ENCODE measurements around the gene ZNRF4. TPM values are rescaled to one million over a fixed set of nuclear protein-coding genes. Genes with fewer than 3 reads are reported as not detected.

ZNRF4 gene
- total and polyA plus RNA-seq, 2 experiments from 2014 or later = not detected

- Histone ChIP-seq H3K79me2 (replicated peaks; ENCODE audit: insufficient read depth) (no peaks in the 10 kb centered on the region), H3K4me2 (peak overlapping the region; percentile 92), H3K27ac (ENCODE audit: low read depth) (no peak overlapping the region), H3K4me3 (peak overlapping the region; percentile 89), H3K27me3 (ENCODE audit: insufficient read depth) (peaks cover 23% of the 10 kb centered on the region; the same call in 1 of the 2 replicates), H3F3A (replicated peaks; ENCODE audit: low read depth) (no peaks in the 10 kb centered on the region), H2AFZ (peak overlapping the region; percentile 90), H3K9me2 (ENCODE audit: insufficient read depth) (no peaks in the 10 kb centered on the region), H3K4me1 (ENCODE audit: insufficient read depth) (peaks cover 10% of the 10 kb centered on the region; the same call in 1 of the 2 replicates), H3K36me3 (ENCODE audit: insufficient read depth) (no peaks in the 10 kb centered on the region), H4K20me1 (replicated peaks; ENCODE audit: insufficient read depth) (no peaks in the 10 kb centered on the region)
- ATAC-seq = no peak
- peak overlapping the region; percentile 81 for H3K4me3 Mint-ChIP-seq
- no peaks in the 10 kb centered on the region; the same call in 2 of the 3 replicates for H3K36me3 Mint-ChIP-seq (ENCODE audit: low read depth)
- no peak for DNase-seq (ENCODE audit: low spot score)
- no peaks in the 10 kb centered on the region for H3K9me3 Mint-ChIP-seq
- TF ChIP-seq NANOG (IDR thresholded peaks at IDR 0.05; ENCODE audit: borderline replicate concordance) = no peak
- no peak for TF ChIP-seq JUNB (IDR thresholded peaks at IDR 0.05; ENCODE audit: unreplicated experiment)
- TF ChIP-seq ZNF114 (CRISPR knock-in tag; IDR thresholded peaks at IDR 0.05) = no peak
- TF ChIP-seq CTCF (conservative IDR thresholded peaks at IDR 0.05; ENCODE audit: low read depth in 2 of 2) = no peak
- no peak for TF ChIP-seq ZNF331 (CRISPR knock-in tag; IDR thresholded peaks at IDR 0.05; ENCODE audit: low read depth)
- TF ChIP-seq CREB1 (CRISPR knock-in tag; IDR thresholded peaks at IDR 0.05; ENCODE audit: low read depth) = no peak
- no peak for TF ChIP-seq STAT1 (IDR thresholded peaks at IDR 0.05; ENCODE audit: unreplicated experiment)
- no peak for TF ChIP-seq ZNF462 (CRISPR knock-in tag; IDR thresholded peaks at IDR 0.05)
- 0 out of 2 replicates have a peak overlapping the region, but pooled peaks have one; percentile 48 for H3K27ac Mint-ChIP-seq
- peaks cover 20% of the 10 kb centered on the region for H3K4me1 Mint-ChIP-seq
- H3K27me3 Mint-ChIP-seq (ENCODE audit: insufficient read depth, low read depth, poor library complexity) = peaks cover 27% of the 10 kb centered on the region
These were observed 19.6 kb upstream of the ZNRF4 start for GRCh38 chr19:5435642-5436017.
